Measurements from ENCODE around the gene KIF11.
A peak's percentile ranks its signal among the peaks of the same experiment; 100 is the strongest.
"Not testable (repeated sequence)": the region's sequence is repeated elsewhere in the genome, so short reads cannot be mapped to it uniquely, and the experiment has no call there.

The KIF11 gene

GRCh38 chr10:92592761-92593618, at the start of gene KIF11:
TSS of gene KIF11 (plus strand) at chr10:92593130. CDS start at chr10:92593376, 246 bp downstream.
- peak; percentile 73 for DNase-seq (ENCODE audit: low read depth)

- DNase-seq (ENCODE audit: low read depth), result no peak
Observed at GRCh38 chr10:92544296-92544695, 48.6 kb upstream of the KIF11 start.

GRCh38 chr10:92545556-92545955, 47.4 kb upstream of the KIF11 start:
- no peak for DNase-seq (ENCODE audit: low read depth)

DNA sequence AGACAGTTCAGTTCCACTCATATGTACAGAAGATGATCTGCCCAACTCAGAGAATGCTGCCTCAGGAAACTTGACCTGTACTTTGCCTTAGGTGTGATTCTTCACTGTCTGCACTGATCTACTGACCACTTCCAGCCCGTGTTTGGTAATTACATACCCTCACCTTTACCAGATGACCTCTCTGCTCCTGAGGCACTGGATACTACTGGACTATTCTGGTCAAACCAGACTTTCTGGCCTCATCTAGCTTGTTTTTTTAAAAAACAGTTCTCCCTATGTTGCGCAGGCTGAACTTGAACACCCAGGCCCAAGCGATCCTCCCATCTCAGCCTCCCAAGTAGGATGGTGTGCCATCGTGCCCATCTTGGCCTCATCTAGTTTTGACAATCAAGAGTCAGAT, 45.3 kb upstream of the KIF11 start:
- no peak for DNase-seq (ENCODE audit: low read depth)

GRCh38 chr10:92550924-92551323, 42.0 kb upstream of the KIF11 start:
- DNase-seq (ENCODE audit: low read depth), result no peak

DNA sequence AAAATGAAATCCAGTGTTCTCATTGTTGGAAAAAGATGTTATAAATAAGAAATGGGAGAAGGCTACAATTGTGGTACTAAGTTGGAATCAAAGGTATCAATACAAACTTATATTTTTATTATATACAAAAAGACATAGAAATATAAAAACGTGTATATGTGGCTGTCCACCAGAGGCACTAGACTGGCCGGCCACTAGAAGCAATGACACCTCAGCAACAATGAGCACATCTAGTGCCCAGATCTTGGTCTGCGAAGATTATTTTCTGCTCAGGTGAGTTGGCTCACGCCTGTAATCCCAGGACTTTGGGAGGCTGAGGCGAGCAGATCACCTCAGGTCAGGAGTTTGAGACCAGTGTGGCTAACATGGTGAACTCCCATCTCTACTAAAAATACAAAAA, 40.6 kb upstream of the KIF11 start:
- no peak for DNase-seq (ENCODE audit: low read depth)

GRCh38 chr10:92553959-92554358, 39.0 kb upstream of the KIF11 start:
- DNase-seq (ENCODE audit: low read depth), result no peak

DNA sequence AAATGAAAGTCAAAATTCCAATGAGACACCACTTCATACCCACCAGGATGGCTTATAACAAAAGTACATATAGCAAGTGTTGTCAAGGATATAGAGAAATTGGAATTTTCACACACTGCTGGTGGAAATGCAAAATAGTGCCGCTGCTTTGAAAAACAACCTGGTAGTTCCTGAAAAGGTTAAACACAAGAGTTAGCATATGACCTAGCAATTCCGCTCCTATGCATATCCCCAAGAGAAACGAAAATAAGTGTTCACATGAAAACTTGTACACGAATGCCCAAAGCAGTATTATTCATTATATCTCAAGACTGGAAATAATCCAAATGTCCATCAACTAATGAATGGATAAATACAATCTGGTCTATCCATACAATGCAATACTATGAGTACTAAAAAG, 33.9 kb upstream of the KIF11 start:
- DNase-seq (ENCODE audit: low read depth), result no peak

DNA sequence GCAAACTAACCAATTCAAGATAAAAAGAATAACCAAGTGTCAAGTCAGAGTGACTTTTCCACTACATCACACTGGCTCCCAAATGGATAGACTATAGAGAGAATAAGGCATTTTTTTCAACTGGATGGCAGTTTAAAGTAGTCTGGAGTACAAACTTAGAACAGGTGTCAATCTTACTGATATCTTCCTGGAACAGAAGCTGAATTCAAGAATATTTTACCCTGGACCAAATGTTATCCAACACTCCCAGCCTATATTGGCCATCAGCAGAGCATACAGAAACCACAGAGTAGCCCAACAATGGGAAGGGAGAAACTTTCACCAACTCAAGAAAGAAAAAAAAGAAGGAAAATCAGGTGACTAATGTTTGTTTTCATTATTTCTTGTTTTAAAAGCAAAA, 30.5 kb upstream of the KIF11 start:
- no peak for DNase-seq (ENCODE audit: low read depth)

- DNase-seq (ENCODE audit: low read depth), result no peak
Observed at GRCh38 chr10:92567952-92568600, 24.9 kb upstream of the KIF11 start.

- no peak for DNase-seq (ENCODE audit: low read depth)
Observed at GRCh38 chr10:92569071-92569470, 23.9 kb upstream of the KIF11 start.

GRCh38 chr10:92569663-92570062, 23.3 kb upstream of the KIF11 start:
- not testable (repeated sequence) for DNase-seq (ENCODE audit: low read depth)

- DNase-seq (ENCODE audit: low read depth), result no peak
Observed at GRCh38 chr10:92571649-92572048, 21.3 kb upstream of the KIF11 start.

DNA sequence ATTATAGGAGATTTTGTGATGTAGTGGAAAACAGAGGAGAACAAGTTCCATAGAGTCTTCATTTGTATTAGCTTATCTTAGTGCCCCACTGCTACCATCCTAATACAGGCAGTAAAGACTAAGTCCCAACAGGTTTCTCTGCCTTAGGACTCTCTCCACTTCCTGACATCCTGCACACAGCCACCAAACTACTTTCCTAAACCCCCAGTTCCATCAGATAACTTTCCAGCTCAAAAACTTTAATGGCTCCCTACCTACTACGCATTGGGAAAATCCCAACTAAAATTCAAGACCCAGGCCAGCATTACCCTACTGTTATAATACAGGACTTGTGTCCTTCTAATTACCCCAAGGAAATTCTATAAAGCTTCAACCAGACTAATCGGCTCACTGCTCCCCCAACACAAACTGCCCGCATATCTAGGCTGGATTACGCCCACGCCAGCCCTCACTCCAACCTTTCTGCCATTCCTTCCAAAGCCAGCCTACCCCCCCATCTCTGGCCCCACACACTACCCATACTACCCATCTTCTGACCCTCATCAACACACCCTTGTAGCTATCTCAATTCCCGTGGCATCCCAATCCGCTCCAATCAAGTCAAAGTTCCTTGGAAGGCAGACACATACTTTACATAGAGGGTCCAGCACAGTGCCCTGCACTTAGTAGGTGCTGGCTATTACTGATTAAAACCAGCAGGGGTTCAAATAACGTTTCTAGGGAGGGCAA, 20.4 kb upstream of the KIF11 start:
- DNase-seq (ENCODE audit: low read depth), result no peak

DNA sequence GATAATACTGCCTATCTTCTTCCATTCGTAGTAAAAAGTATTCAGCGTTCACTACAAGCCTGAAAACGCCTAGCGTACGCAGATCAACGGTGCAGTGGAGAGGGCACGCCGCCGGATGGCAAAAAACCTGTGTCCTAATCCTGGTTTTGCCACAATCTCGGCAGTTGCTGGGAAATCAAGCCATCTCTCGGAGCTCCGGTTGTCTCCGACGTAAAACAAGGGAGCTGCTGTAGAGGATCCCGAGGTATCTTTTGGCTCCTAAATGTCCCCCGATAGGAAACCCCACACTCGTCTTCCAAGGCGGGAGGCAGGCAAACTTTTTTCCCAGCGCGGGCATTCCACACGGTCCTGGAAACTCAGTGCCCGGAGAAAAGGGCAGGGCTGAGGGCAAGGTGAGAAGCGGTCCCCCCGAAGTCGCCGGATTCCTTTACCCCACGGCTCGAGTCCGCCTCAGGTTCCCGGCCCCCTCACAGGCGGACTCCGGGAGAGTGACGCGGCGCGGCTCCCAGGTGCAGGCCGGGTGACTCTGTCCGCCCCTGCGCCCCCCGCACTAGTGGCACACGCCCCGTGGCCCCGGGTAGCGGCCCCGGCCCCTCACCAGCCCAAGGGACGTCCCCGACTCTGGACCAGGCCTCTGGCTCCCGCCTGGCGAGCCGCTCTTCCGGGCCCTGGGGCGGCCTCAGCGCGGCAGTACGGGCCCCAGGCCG, 19.7 kb upstream of the KIF11 start:
- no peak for DNase-seq (ENCODE audit: low read depth)

DNA sequence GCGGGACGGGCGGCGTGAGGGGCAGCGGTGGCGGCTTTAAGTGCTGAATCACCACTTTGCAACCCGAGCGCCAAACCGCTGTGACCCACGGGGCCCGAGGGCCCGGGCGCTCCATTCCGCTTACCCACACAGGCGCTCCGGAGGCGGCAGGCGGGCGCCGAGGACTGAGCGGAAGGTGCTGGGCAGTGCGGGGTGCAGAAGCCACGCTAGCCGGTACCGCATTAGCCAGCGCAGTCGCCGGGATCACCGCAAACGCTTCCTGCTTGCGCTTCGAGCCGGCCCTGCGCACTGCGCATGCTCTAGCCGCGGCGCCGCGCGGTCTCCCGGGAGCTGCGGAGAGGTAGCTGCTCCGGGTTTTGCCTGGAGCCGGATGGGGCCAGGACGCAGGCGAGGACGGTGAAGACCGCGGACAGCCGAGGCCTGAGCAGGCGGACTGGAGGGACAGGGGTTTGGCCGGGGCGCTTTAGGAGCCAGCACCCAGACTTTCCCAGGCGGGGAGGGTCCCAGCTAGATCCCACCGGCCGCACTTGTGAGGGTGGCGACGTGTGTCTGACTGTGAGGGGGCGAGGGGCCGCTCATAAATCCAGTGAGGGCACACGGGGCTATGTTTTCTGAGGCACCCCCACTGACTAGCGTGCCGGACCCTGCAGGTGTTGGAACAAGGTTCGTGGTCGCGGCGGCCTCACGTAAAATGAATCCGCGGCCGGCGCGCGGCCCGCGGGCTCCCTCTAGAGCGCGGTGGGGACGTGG, 19.0 kb upstream of the KIF11 start, which contains the start of gene IDE:
Gene IDE (minus strand): TSS at position 296 of the 750 bp plus-strand sequence. CDS start 74 bp downstream, at position 222.
- DNase-seq (ENCODE audit: low read depth), result peak; percentile 55

DNA sequence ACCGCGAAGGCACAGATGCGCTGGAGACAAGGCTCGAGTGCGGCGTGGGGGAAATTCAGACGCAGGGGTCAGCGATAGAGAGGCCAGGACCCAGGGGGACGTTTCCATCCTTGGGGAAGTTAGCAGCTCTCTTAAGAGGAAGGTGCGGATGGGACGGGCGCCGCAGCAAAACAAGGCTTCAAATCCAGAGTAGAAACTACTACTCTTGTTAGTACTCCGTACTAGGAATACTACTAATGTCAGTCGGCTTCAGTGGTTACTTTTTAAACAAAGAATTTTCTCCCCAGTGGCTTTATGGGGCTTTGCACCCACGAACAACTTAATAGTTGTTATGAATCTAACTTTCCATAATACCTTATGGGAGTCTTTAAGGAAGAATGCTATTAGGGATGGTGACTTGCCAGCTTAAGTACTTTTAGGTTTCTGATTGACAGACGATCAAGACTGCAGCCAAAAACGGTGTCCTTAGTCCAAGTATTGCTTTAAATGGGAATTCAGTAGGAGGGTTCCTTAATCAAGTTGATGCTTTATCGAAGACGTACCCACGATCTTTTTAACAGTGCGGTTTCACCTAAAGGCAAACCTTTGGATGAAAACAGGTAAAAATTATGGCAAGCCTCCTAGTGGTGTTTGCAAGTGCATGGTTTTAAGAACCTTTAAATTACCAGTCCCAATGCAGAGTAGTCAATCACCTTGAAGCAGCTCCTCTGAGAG, 18.2 kb upstream of the KIF11 start:
- DNase-seq (ENCODE audit: low read depth), result no peak

DNA sequence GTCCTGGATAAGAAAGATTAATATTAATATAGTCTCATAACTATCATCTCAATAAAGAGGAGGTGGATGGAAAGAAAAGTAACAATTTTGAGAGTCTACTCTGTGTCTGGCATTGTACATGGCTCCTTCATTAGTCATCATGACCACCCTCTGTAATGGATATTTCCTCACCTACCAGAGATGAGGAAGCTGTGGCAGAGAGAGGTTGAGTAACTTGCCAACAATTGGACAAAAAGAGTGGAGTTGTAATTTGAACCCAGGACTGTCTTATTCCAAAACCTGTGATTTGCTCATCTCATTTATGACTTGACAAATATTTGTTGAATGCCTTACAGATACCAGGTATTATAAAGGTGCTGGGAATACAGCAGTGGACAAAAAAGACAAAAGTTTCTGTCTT, 17.0 kb upstream of the KIF11 start:
- no peak for DNase-seq (ENCODE audit: low read depth)

DNA sequence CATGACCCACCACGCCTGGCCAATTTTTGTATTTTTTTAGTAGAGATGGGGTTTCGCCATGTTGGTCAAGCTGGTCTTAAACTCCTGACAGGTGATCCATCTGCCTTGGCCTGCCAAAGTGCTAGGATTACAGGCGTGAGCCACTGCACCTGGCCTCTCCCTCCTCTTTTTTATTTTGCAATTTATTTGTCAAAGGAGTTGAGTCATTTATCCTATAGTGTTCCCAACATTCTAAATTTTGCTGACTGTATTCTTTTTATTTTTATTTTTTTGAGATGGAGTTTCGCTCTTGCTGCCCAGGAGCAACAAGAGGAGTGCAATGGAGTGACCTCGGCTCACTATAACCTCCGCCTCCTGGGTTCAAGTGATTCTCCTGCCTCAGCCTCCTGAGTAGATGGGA, 10.6 kb upstream of the KIF11 start:
- not testable (repeated sequence) for DNase-seq (ENCODE audit: low read depth)
